Esophagus muscularis mucosa (tissue), 3 donors: ENCODE data around the gene MSANTD1.

Experiments used
- CTCF ChIP-seq, 3 experiments: fragments of 200-600 bp in 2 of 3; fragments of 450-650 bp in 1 of 3; sonication (generic) in 2 of 3; IDR thresholded peaks; one replicate each; pipeline ENCODE4 v1.5.1; 2017 to 2019; ENCODE audit warnings: antibody characterized with exemption in 3 of 3, mild to moderate bottlenecking in 2 of 3, moderate library complexity in 1 of 3
- POLR2A ChIP-seq: fragments of 450-650 bp; IDR thresholded peaks from one replicate; pipeline ENCODE4 v1.6.1; 2017; ENCODE audit warnings: antibody characterized with exemption, moderate library complexity, mild to moderate bottlenecking, low read depth

GRCh38 chr4:3290889-3291321, 41.9 kb downstream of the MSANTD1 start:
- TF ChIP-seq CTCF (IDR thresholded peaks at IDR 0.05) = no peak
- no peak for TF ChIP-seq POLR2A
